MM.1S (cell line): Measurements from ENCODE around the gene ODAM.
"Not testable (repeated sequence)": the region's sequence is repeated elsewhere in the genome, so short reads cannot be mapped to it uniquely, and the experiment has no call there.

Experiments
- DNase-seq: peaks from one replicate; pipeline ENCODE4 v3.0.0-alpha.2; 2015
- H2AFZ ChIP-seq: fragments of 300-600 bp; sonication (generic); 2 replicates; pipeline ENCODE4 v1.6.0; 2016; ENCODE audit warnings: antibody characterized with exemption, low read length
- H3F3A ChIP-seq: fragments of 300-600 bp; sonication (generic); 2 replicates; pipeline ENCODE4 v1.6.1; 2016; ENCODE audit warnings: mild to moderate bottlenecking, antibody characterized with exemption, low read length, moderate library complexity, mixed read lengths; ENCODE audit not compliant: insufficient read depth
- H3K27ac ChIP-seq: fragments of 300-600 bp; sonication (generic); 2 replicates; pipeline ENCODE4 v1.5.1; 2016; ENCODE audit warnings: mild to moderate bottlenecking, low read length
- H3K27me3 ChIP-seq: fragments of 300-600 bp; sonication (generic); replicated peaks from 2 replicates; pipeline ENCODE4 v1.6.0; 2016; ENCODE audit warnings: low read length; ENCODE audit not compliant: insufficient read depth
- H3K36me3 ChIP-seq: fragments of 300-600 bp; sonication (generic); replicated peaks from 2 replicates; pipeline ENCODE4 v1.6.1; 2016; ENCODE audit warnings: mild to moderate bottlenecking, low read length, mixed read lengths; ENCODE audit not compliant: insufficient read depth
- H3K4me1 ChIP-seq: fragments of 300-600 bp; sonication (generic); 2 replicates; pipeline ENCODE4 v1.6.1; 2016; ENCODE audit warnings: low read length, mixed read lengths
- H3K4me2 ChIP-seq: fragments of 300-600 bp; sonication (generic); 2 replicates; pipeline ENCODE4 v1.6.0; 2016; ENCODE audit warnings: low read depth, low read length
- H3K4me3 ChIP-seq: fragments of 300-600 bp; sonication (generic); 2 replicates; pipeline ENCODE4 v1.5.1; 2016; ENCODE audit warnings: low read length, mixed read lengths
- H3K79me2 ChIP-seq: fragments of 300-600 bp; sonication (generic); 2 replicates; pipeline ENCODE4 v1.6.1; 2016; ENCODE audit warnings: mixed run types, low read length, mixed read lengths
- H3K9ac ChIP-seq: fragments of 300-600 bp; sonication (generic); 2 replicates; pipeline ENCODE4 v1.6.1; 2016; ENCODE audit warnings: low read length, mixed read lengths
- H3K9me2 ChIP-seq: fragments of 300-600 bp; sonication (generic); replicated peaks from 2 replicates; pipeline ENCODE4 v1.6.1; 2016; ENCODE audit warnings: mild to moderate bottlenecking, low read length, mixed read lengths; ENCODE audit not compliant: insufficient read depth
- H3K9me3 ChIP-seq: fragments of 300-600 bp; sonication (generic); replicated peaks from 2 replicates; pipeline ENCODE4 v1.6.1; 2016; ENCODE audit warnings: mild to moderate bottlenecking, low read length, mixed read lengths; ENCODE audit not compliant: insufficient read depth
- H4K20me1 ChIP-seq: fragments of 300-600 bp; sonication (generic); 2 replicates; pipeline ENCODE4 v1.6.1; 2016; ENCODE audit warnings: mild to moderate bottlenecking, low read length, moderate library complexity, mixed read lengths; ENCODE audit not compliant: insufficient read depth
- EZH2 ChIP-seq: fragments of 300-600 bp; sonication (generic); optimal IDR thresholded peaks from 2 replicates; pipeline ENCODE3; 2017; ENCODE audit warnings: low read depth, mild to moderate bottlenecking, antibody characterized with exemption, low read length, mixed read lengths
- EZH2phosphoT487 ChIP-seq: fragments of 300-600 bp; sonication (generic); IDR thresholded peaks from 2 replicates; pipeline ENCODE4 v1.6.1; 2018; ENCODE audit warnings: antibody characterized with exemption, low read length
- TF ChIP-seq, protein P1 (sequence below): fragments of 300-600 bp; sonication (generic); IDR thresholded peaks from 2 replicates; pipeline ENCODE4 v1.5.1; 2016; ENCODE audit warnings: antibody characterized with exemption, low read length, mixed read lengths

ODAM gene

DNA sequence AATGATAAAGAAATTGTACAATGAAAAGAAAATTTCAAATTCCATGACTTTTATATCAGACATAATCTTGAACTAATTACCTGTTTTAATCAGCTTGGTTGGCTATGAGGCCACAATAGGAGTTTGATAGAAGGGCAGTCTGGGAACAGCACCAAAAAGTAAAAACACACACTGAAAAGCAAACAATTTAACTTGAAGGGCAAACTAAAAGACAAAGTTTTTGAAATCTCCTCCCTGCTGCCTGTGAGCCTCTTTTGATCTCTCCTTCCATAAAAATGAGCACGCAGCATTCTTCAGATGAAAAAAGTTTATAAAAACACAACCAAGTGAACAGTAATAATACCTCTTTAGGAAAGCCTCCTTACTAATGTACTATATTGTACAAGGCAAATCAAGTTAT is 8.1 kb downstream of the ODAM start:
- Histone ChIP-seq H3K4me3 (no peak overlapping the region), H3K79me2 (no peaks in the 10 kb centered on the region), H3K9me2 (no peaks in the 10 kb centered on the region), H3K36me3 (no peaks in the 10 kb centered on the region), H3K27me3 (no peaks in the 10 kb centered on the region), H2AFZ (no peak overlapping the region), H3K9me3 (no peaks in the 10 kb centered on the region), H4K20me1 (no peaks in the 10 kb centered on the region), H3K4me1 (no peaks in the 10 kb centered on the region), H3K27ac (no peak overlapping the region), H3F3A (no peaks in the 10 kb centered on the region), H3K9ac (no peak overlapping the region), H3K4me2 (no peak overlapping the region)
- TF ChIP-seq, protein P1, sequence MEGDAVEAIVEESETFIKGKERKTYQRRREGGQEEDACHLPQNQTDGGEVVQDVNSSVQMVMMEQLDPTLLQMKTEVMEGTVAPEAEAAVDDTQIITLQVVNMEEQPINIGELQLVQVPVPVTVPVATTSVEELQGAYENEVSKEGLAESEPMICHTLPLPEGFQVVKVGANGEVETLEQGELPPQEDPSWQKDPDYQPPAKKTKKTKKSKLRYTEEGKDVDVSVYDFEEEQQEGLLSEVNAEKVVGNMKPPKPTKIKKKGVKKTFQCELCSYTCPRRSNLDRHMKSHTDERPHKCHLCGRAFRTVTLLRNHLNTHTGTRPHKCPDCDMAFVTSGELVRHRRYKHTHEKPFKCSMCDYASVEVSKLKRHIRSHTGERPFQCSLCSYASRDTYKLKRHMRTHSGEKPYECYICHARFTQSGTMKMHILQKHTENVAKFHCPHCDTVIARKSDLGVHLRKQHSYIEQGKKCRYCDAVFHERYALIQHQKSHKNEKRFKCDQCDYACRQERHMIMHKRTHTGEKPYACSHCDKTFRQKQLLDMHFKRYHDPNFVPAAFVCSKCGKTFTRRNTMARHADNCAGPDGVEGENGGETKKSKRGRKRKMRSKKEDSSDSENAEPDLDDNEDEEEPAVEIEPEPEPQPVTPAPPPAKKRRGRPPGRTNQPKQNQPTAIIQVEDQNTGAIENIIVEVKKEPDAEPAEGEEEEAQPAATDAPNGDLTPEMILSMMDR: no peak
- TF ChIP-seq EZH2phosphoT487: no peak
- TF ChIP-seq EZH2: no peak
- DNase-seq: no peak

DNA sequence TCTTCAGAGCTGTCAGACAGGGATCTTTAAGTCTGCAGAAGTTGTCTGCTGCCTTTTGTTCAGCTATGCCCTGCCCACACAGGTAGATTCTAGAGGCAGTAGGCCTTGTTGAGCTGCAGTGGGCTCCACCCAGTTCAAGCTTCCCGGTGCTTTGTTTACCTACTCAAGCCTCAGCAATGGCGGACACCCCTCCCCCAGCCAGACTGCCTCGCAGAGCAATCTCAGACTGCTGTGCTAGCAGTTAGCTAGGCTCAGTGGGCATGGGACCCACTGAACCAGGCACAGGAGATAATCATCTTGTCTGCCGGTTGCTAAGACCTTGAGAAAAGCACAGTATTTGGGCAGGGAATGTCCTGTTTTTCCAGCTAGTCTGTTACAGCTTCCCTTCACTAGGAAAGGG is 17.2 kb downstream of the ODAM start:
- not testable (repeated sequence) for H3K9me2 ChIP-seq, H3K27ac ChIP-seq, H3K36me3 ChIP-seq, H3K27me3 ChIP-seq, H2AFZ ChIP-seq, H3K9ac ChIP-seq, DNase-seq, H3K4me2 ChIP-seq, H3K9me3 ChIP-seq, H3K79me2 ChIP-seq, H3K4me3 ChIP-seq, H3F3A ChIP-seq, H3K4me1 ChIP-seq, H4K20me1 ChIP-seq

DNA sequence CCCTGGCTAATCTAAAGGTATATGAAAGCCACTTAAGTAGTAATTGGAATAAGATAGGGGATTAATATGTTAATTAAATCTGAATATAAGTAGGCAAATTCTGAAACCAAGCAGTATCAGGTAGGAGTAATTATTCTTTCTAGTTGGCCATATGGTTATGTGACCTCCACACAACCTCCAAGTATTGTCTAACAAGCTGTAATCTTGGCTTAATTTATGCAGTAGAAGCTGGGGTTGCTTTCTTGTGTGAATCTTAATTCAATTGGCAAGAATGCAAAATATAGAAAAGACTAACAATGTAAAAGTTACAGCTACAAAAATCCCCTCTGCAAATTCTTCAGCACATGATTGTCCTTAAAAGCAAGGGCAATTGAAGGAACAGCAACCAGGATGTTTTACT is 20.6 kb downstream of the ODAM start:
- H3K36me3 ChIP-seq, H2AFZ ChIP-seq, H3K4me1 ChIP-seq, H3K9me2 ChIP-seq, H3K4me2 ChIP-seq, H3K27ac ChIP-seq, H3K4me3 ChIP-seq, H3K27me3 ChIP-seq, DNase-seq, H4K20me1 ChIP-seq, H3K9ac ChIP-seq, H3F3A ChIP-seq, H3K9me3 ChIP-seq, H3K79me2 ChIP-seq: not testable (repeated sequence)

DNA sequence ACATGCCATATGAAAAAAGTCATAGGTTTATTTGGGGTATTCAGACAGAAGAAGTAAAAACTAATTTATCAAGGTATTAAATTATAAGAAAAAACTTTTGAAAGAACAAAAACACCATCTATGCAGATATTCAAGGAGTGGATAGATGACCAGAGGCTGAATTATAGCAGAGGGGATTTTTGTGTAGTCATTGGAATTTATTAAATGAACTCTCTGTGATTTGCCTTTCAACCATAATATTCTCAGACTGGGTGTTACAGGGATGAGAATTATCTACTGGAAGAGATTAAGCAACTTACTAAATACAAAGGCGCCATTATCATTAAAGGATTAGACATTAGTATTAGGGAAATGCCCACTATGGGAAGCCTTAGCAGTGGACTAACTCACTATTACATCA is 21.0 kb downstream of the ODAM start:
- not testable (repeated sequence) for H3F3A ChIP-seq, H3K9me3 ChIP-seq, H3K36me3 ChIP-seq, H2AFZ ChIP-seq, DNase-seq, H3K27me3 ChIP-seq, H3K4me3 ChIP-seq, H4K20me1 ChIP-seq, H3K27ac ChIP-seq, H3K79me2 ChIP-seq, H3K4me2 ChIP-seq, H3K9ac ChIP-seq, H3K9me2 ChIP-seq, H3K4me1 ChIP-seq

DNA sequence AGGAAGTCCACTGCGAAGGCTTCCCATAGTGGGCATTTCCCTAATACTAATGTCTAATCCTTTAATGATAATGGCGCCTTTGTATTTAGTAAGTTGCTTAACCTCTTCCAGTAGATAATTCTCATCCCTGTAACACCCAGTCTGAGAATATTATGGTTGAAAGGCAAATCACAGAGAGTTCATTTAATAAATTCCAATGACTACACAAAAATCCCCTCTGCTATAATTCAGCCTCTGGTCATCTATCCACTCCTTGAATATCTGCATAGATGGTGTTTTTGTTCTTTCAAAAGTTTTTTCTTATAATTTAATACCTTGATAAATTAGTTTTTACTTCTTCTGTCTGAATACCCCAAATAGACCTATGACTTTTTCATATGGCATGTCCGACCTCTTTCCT is 25.9 kb downstream of the ODAM start:
- not testable (repeated sequence) for H3K4me1 ChIP-seq, H3K36me3 ChIP-seq, H3K9me3 ChIP-seq, H2AFZ ChIP-seq, H3K9me2 ChIP-seq, H3K27ac ChIP-seq, H4K20me1 ChIP-seq, H3F3A ChIP-seq, H3K9ac ChIP-seq, DNase-seq, H3K4me2 ChIP-seq, H3K27me3 ChIP-seq, H3K79me2 ChIP-seq, H3K4me3 ChIP-seq

DNA sequence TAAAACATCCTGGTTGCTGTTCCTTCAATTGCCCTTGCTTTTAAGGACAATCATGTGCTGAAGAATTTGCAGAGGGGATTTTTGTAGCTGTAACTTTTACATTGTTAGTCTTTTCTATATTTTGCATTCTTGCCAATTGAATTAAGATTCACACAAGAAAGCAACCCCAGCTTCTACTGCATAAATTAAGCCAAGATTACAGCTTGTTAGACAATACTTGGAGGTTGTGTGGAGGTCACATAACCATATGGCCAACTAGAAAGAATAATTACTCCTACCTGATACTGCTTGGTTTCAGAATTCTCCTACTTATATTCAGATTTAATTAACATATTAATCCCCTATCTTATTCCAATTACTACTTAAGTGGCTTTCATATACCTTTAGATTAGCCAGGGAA is 26.3 kb downstream of the ODAM start:
- H3K27me3 ChIP-seq, H3K4me3 ChIP-seq, H3K27ac ChIP-seq, H3F3A ChIP-seq, DNase-seq, H3K4me1 ChIP-seq, H4K20me1 ChIP-seq, H3K9me2 ChIP-seq, H3K9me3 ChIP-seq, H3K36me3 ChIP-seq, H3K79me2 ChIP-seq, H3K9ac ChIP-seq, H3K4me2 ChIP-seq, H2AFZ ChIP-seq: not testable (repeated sequence)
